ENCODE measurements around the gene PEAR1. TPM values are rescaled to one million over a fixed set of nuclear protein-coding genes. Genes with fewer than 3 reads are reported as not detected.
A peak's percentile ranks its signal among the peaks of the same experiment; 100 is the strongest.

The PEAR1 gene
- total and polyA plus RNA-seq, 2 of the 8 experiments (the other 6 are each of a cell fraction or from before 2014, with no cell fraction given), result 0.63 to 0.71 TPM

DNA sequence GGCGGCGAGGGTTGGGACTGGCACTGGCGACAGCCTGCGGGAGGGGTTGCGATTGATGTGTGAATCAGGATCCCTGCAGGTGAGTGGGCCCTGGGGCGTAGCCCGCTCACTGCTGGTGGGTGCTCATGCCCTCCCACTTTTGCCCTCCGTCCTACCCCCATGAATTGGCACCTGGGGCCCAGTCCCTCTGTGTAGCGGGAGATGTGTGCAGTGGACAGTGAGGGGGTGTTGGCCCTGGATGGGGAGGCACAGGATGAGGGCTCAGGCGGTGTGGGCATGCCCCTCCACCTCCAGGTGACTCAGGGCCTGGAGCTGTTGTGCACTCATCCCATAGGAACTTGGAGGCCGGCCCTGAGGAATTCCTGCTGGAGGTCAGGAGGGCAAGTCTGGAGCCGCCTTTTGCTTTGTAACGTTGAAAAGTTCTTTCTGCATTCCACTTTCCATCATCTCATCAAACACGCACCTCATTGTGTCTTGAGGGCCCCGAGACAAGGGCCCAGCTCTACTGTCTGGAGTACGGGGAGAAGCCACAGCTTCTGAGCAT is 3.0 kb downstream of the PEAR1 start:
- peaks cover 8 to 40% (median 35%) of the 10 kb centered on the region in 4 experiments for H3K27me3 ChIP-seq (replicated peaks in 1 of 4; ENCODE audit: control insufficient read depth in 3 of 4, extremely low read depth in 1 of 4, insufficient read depth in 3 of 4, low read length in 3 of 4)
- no peaks in the 10 kb centered on the region for H3K79me2 ChIP-seq (ENCODE audit: control insufficient read depth in 1 of 2, insufficient read depth in 2 of 2, low read length in 2 of 2)
- no peak for FAIRE-seq
- H3K18ac ChIP-seq (ENCODE audit: extremely low read depth, low read length), result peak overlapping the region; percentile 75; the same call in 1 of the 2 replicates
- H2BK20ac ChIP-seq (ENCODE audit: low read length), result no peak overlapping the region
- TF ChIP-seq SP4 (IDR thresholded peaks at IDR 0.05; ENCODE audit: low read length), result no peak
- no peak for TF ChIP-seq SIX5 (IDR thresholded peaks at IDR 0.05; ENCODE audit: low read depth, low read length)
- no peak for TF ChIP-seq NANOG (IDR thresholded peaks at IDR 0.05; ENCODE audit: insufficient read depth, low read depth, low read length, poor library complexity, severe bottlenecking)
- no peak for TF ChIP-seq HDAC2 (IDR thresholded peaks at IDR 0.05; ENCODE audit: borderline replicate concordance in 1 of 2, low read depth in 2 of 2, low read length in 2 of 2)
- TF ChIP-seq SAP30 (IDR thresholded peaks at IDR 0.05; ENCODE audit: insufficient read depth, insufficient replicate concordance, low read length), result no peak
- TF ChIP-seq PHF8 (conservative IDR thresholded peaks at IDR 0.05; ENCODE audit: low read depth, low read length), result no peak
- no peak for TF ChIP-seq KDM1A (IDR thresholded peaks at IDR 0.05; ENCODE audit: borderline replicate concordance, low read length)
- no peak for TF ChIP-seq TBP (IDR thresholded peaks at IDR 0.05; ENCODE audit: low read depth, low read length)
- TF ChIP-seq CBX5 (IDR thresholded peaks at IDR 0.05; ENCODE audit: low read depth, low read length), result no peak
- no peak for TF ChIP-seq CHD1 (IDR thresholded peaks at IDR 0.05; ENCODE audit: low read depth, low read length)
- no peak for TF ChIP-seq SP1 (IDR thresholded peaks at IDR 0.05; ENCODE audit: low read depth, low read length)
- TF ChIP-seq CHD2 (IDR thresholded peaks at IDR 0.05; ENCODE audit: low read length), result no peak
- H3K14ac ChIP-seq (ENCODE audit: insufficient read length), result no peak overlapping the region
- H2BK15ac ChIP-seq (ENCODE audit: low read length), result no peak overlapping the region
- H2BK12ac ChIP-seq (ENCODE audit: low read depth, low read length), result peak overlapping the region; percentile 39; the same call in 1 of the 2 replicates
- H3K23ac ChIP-seq (ENCODE audit: insufficient read length), result no peak overlapping the region
- no peak overlapping the region; a peak in 1 of 4 replicates for H3K4me2 ChIP-seq (ENCODE audit: insufficient read depth in 1 of 2, low read depth in 2 of 2, low read length in 2 of 2)
- H4K8ac ChIP-seq (ENCODE audit: extremely low read depth, insufficient read depth, low read length), result no peak overlapping the region; the same call in 1 of the 2 replicates
- H2AK5ac ChIP-seq (ENCODE audit: low read depth, low read length), result no peak overlapping the region
- H3K9me3 ChIP-seq (ENCODE audit: insufficient read depth in 2 of 2, low read depth in 1 of 2, low read length in 1 of 2), result no peaks in the 10 kb centered on the region
- ChIA-PET CTCF (ENCODE audit: partially characterized antibody) (interaction anchor here (1.0 to 31.4 kb wide), 8 partner anchors 9 to 65 kb away, joined by 3 to 719 read pairs (median 6); partner anchors contain the start of genes INSRR, LRRC71 and NTRK1), POLR2A (ENCODE audit: partially characterized antibody) (interaction anchor here (1.3 kb wide), 1 partner anchor 9 kb away, joined by 3 read pairs; no protein-coding TSS in a partner anchor)
- no peak overlapping the region for H3K4me3 ChIP-seq (ENCODE audit: extremely low read depth in 1 of 4, insufficient read depth in 2 of 4, low read depth in 3 of 4, low read length in 4 of 4)
- no peaks in the 10 kb centered on the region for H3K79me1 ChIP-seq (ENCODE audit: low read depth, low read length)
- no peak overlapping the region for H2AFZ ChIP-seq (ENCODE audit: low read length)
- H3K9ac ChIP-seq (replicated peaks in 1 of 4; ENCODE audit: extremely low read depth in 1 of 4, low read depth in 3 of 4, low read length in 3 of 4), result no peak overlapping the region
- peak overlapping the region; percentile 16; the same call in 1 of the 2 replicates for H2BK5ac ChIP-seq (ENCODE audit: low read depth, low read length)
- H2BK120ac ChIP-seq (replicated peaks; ENCODE audit: low read depth, low read length), result no peak overlapping the region
- H3K27ac ChIP-seq (ENCODE audit: low read depth, low read length), result no peak overlapping the region
- H3K4ac ChIP-seq (replicated peaks; ENCODE audit: insufficient read length, low read depth, low read length), result no peak overlapping the region
- H4K5ac ChIP-seq (ENCODE audit: insufficient read length, low read depth, low read length), result no peak overlapping the region
- peaks cover 2% of the 10 kb centered on the region; the same call in 1 of the 2 replicates for H3K23me2 ChIP-seq (ENCODE audit: low read depth, low read length)
- H4K20me1 ChIP-seq (replicated peaks in 1 of 2; ENCODE audit: control insufficient read depth in 1 of 2, insufficient read depth in 2 of 2, low read length in 2 of 2), result no peaks in the 10 kb centered on the region
- 86% methylated on average over 16 of the region's 16 CpGs; no CpG with 5 or more reads in 1 of the 2 experiments for WGBS, 2 experiments (ENCODE audit: extremely low coverage in 1 of 2, insufficient coverage in 1 of 2, insufficient read length in 1 of 2, insufficient replicate concordance in 2 of 2, low coverage in 1 of 2, low lambda C conversion rate in 2 of 2, missing lambda C conversion rate in 1 of 2)
- H3K4me1 ChIP-seq (replicated peaks in 1 of 4; ENCODE audit: control insufficient read depth in 3 of 4, insufficient read depth in 4 of 4, low read length in 3 of 4), result peaks cover 0 to 10% (median 5%) of the 10 kb centered on the region in 4 experiments; a peak in 4 of 7 replicates
- H4K91ac ChIP-seq (replicated peaks; ENCODE audit: insufficient read length, low read length), result no peak overlapping the region
- H3K36me3 ChIP-seq (ENCODE audit: control insufficient read depth in 2 of 4, insufficient read depth in 4 of 4, low read length in 3 of 4), result no peaks in the 10 kb centered on the region
- H3K56ac ChIP-seq (replicated peaks; ENCODE audit: insufficient read length, low read depth, low read length), result no peak overlapping the region
- DNase-seq (ENCODE audit: low read depth in 1 of 2, low spot score in 2 of 2), result peak in 1 of 2 experiments; percentile 63
